HEK293 (cell line): ENCODE data around the gene FOXP3.

Experiments
- CTCF ChIP-seq: fragments of 450-650 bp; formaldehyde crosslinking; IDR thresholded peaks from 2 replicates; pipeline ENCODE4 v1.5.1; 2016; ENCODE audit warnings: missing biosample characterization, missing genetic modification characterization
- YY1 ChIP-seq: fragments of 450-650 bp; formaldehyde crosslinking; IDR thresholded peaks from 2 replicates; pipeline ENCODE4 v1.5.1; 2018; ENCODE audit warnings: missing biosample characterization, missing genetic modification characterization
- ZBTB20 ChIP-seq: fragments of 450-650 bp; formaldehyde crosslinking; IDR thresholded peaks from 2 replicates; pipeline ENCODE4 v1.5.1; 2016; ENCODE audit warnings: missing biosample characterization, missing genetic modification characterization
- ZNF433 ChIP-seq: fragments of 450-650 bp; formaldehyde crosslinking; IDR thresholded peaks from 2 replicates; pipeline ENCODE4 v1.5.1; 2016; ENCODE audit warnings: missing biosample characterization, missing genetic modification characterization, low read depth

- TF ChIP-seq YY1 (no peak), CTCF (tag by site-specific recombination) (no peak), ZBTB20 (tag by site-specific recombination) (no peak), ZNF433 (tag by site-specific recombination) (no peak)
Measured at GRCh38 chrX:49286581-49286980, 22.1 kb upstream of the FOXP3 start.
